ENCODE data around the gene RSPH9. TPM values are rescaled to one million over a fixed set of nuclear protein-coding genes. Genes with fewer than 3 reads are reported as not detected.

RSPH9 gene
- total and polyA plus RNA-seq, 2 donors from 2014 or later = 0.16 to 0.45 TPM

GRCh38 chr6:43616725-43617472 is 27.9 kb upstream of the RSPH9 start:
- no peak for DNase-seq
- Histone ChIP-seq H3K27ac (ENCODE audit: low read depth in 2 of 2, low read length in 2 of 2) (no peak overlapping the region), H3K36me3 (ENCODE audit: control insufficient read depth in 2 of 3, insufficient read depth in 3 of 3, low read length in 3 of 3) (peaks cover 0 to 27% (median 12%) of the 10 kb centered on the region in 3 donors), H3K9me3 (ENCODE audit: control insufficient read depth in 2 of 3, insufficient read depth in 1 of 3, low read length in 3 of 3) (no peaks in the 10 kb centered on the region), H3K4me1 (ENCODE audit: control insufficient read depth in 2 of 3, insufficient read depth in 2 of 3, low read depth in 1 of 3, low read length in 3 of 3) (no peaks in the 10 kb centered on the region), H3K4me3 (ENCODE audit: low read length in 3 of 3) (no peak overlapping the region), H3K27me3 (ENCODE audit: control insufficient read depth, insufficient read depth, low read length) (no peaks in the 10 kb centered on the region), H3K9ac (ENCODE audit: low read length in 3 of 3) (no peak overlapping the region)
- no peak for TF ChIP-seq CTCF (IDR thresholded peaks at IDR 0.05; ENCODE audit: borderline replicate concordance, extremely low read depth, insufficient read depth)
- intact Hi-C loops (cut with DNase I) = no loop called here
- FAIRE-seq = no peak

- no peak overlapping the region for H3K27ac ChIP-seq (ENCODE audit: low read depth in 2 of 2, low read length in 2 of 2)
Observed at GRCh38 chr6:43621078-43621835, 23.6 kb upstream of the RSPH9 start.

GRCh38 chr6:43621836-43622180 is 23.0 kb upstream of the RSPH9 start:
- FAIRE-seq (no peak), DNase-seq (no peak)
- Histone ChIP-seq H3K4me1 (ENCODE audit: control insufficient read depth in 2 of 3, insufficient read depth in 2 of 3, low read depth in 1 of 3, low read length in 3 of 3) (peaks cover 0 to 1% (median under 1%) of the 10 kb centered on the region in 3 donors), H3K9me3 (ENCODE audit: control insufficient read depth in 2 of 3, insufficient read depth in 1 of 3, low read length in 3 of 3) (no peaks in the 10 kb centered on the region), H3K36me3 (ENCODE audit: control insufficient read depth in 2 of 3, insufficient read depth in 3 of 3, low read length in 3 of 3) (peaks cover 0 to 33% (median 28%) of the 10 kb centered on the region in 3 donors), H3K27me3 (ENCODE audit: control insufficient read depth, insufficient read depth, low read length) (no peaks in the 10 kb centered on the region), H3K9ac (ENCODE audit: low read length in 3 of 3) (no peak overlapping the region), H3K4me3 (ENCODE audit: low read length in 3 of 3) (no peak overlapping the region), H3K27ac (ENCODE audit: low read depth in 2 of 2, low read length in 2 of 2) (no peak overlapping the region)
- TF ChIP-seq CTCF (IDR thresholded peaks at IDR 0.05; ENCODE audit: borderline replicate concordance, extremely low read depth, insufficient read depth) = no peak
- intact Hi-C loops (cut with DNase I) = no loop called here

More at GRCh38 chr6:43621078-43621835, 23.6 kb upstream of the RSPH9 start:
- DNase-seq (no peak), FAIRE-seq (no peak)
- Histone ChIP-seq H3K27me3 (ENCODE audit: control insufficient read depth, insufficient read depth, low read length) (no peaks in the 10 kb centered on the region), H3K36me3 (ENCODE audit: control insufficient read depth in 2 of 3, insufficient read depth in 3 of 3, low read length in 3 of 3) (peaks cover 0 to 33% (median 28%) of the 10 kb centered on the region in 3 donors), H3K4me1 (ENCODE audit: control insufficient read depth in 2 of 3, insufficient read depth in 2 of 3, low read depth in 1 of 3, low read length in 3 of 3) (no peaks in the 10 kb centered on the region), H3K4me3 (ENCODE audit: low read length in 3 of 3) (no peak overlapping the region), H3K9ac (ENCODE audit: low read length in 3 of 3) (no peak overlapping the region), H3K9me3 (ENCODE audit: control insufficient read depth in 2 of 3, insufficient read depth in 1 of 3, low read length in 3 of 3) (no peaks in the 10 kb centered on the region)
- TF ChIP-seq CTCF (IDR thresholded peaks at IDR 0.05; ENCODE audit: borderline replicate concordance, extremely low read depth, insufficient read depth) = no peak
- intact Hi-C loops (cut with DNase I) = no loop called here
